NCI-H774 (cell line): ENCODE data around the gene UBXN10.

Experiments used
- DNase-seq: peaks from one replicate; lab custom pipeline; 2025; lab: John Stamatoyannopoulos, UW

The UBXN10 gene

GRCh38 chr1:20183035-20183434 is 2.9 kb upstream of the UBXN10 start:
- DNase-seq = no peak

GRCh38 chr1:20183616-20184271 is 2.2 kb upstream of the UBXN10 start:
- DNase-seq = no peak

GRCh38 chr1:20184481-20184900 is 1.4 kb upstream of the UBXN10 start:
- no peak for DNase-seq

GRCh38 chr1:20184997-20185833 is 681 bp upstream of the UBXN10 start:
- no peak for DNase-seq

- DNase-seq = no peak
Measured at GRCh38 chr1:20187103-20187812, 1.4 kb downstream of the UBXN10 start.

- no peak for DNase-seq
Measured at GRCh38 chr1:20187813-20188454, 2.0 kb downstream of the UBXN10 start.

GRCh38 chr1:20188455-20188817 is 2.5 kb downstream of the UBXN10 start:
- no peak for DNase-seq

- DNase-seq = no peak
Measured at GRCh38 chr1:20189664-20190063, 3.8 kb downstream of the UBXN10 start.

- DNase-seq = no peak
Measured at GRCh38 chr1:20190256-20191160, 4.6 kb downstream of the UBXN10 start.

GRCh38 chr1:20191266-20191825 is 5.5 kb downstream of the UBXN10 start:
- no peak for DNase-seq

- DNase-seq = no peak
Measured at GRCh38 chr1:20192364-20192763, 6.5 kb downstream of the UBXN10 start.

- DNase-seq = no peak
Measured at GRCh38 chr1:20192871-20193411, 7.0 kb downstream of the UBXN10 start.

- DNase-seq = no peak
Measured at GRCh38 chr1:20194224-20194623, 8.3 kb downstream of the UBXN10 start.

GRCh38 chr1:20194757-20195461 is 9.0 kb downstream of the UBXN10 start:
- no peak for DNase-seq

GRCh38 chr1:20195462-20195780 is 9.5 kb downstream of the UBXN10 start:
- DNase-seq = no peak

GRCh38 chr1:20197329-20197791 is 11.5 kb downstream of the UBXN10 start:
- DNase-seq = no peak

- DNase-seq = no peak
Measured at GRCh38 chr1:20198296-20198695, 12.4 kb downstream of the UBXN10 start.

GRCh38 chr1:20198918-20199317 is 13.0 kb downstream of the UBXN10 start:
- DNase-seq = no peak

- DNase-seq = no peak
Measured at GRCh38 chr1:20199403-20199802, 13.5 kb downstream of the UBXN10 start.

- DNase-seq = no peak
Measured at GRCh38 chr1:20199840-20200239, 13.9 kb downstream of the UBXN10 start.
